Muscle layer of colon (tissue), 2 donors: ENCODE results near the gene HMGA1.
"Not testable (repeated sequence)": the region's sequence is repeated elsewhere in the genome, so short reads cannot be mapped to it uniquely, and the experiment has no call there.

Experiments
- H3K27ac ChIP-seq: one replicate; pipeline ENCODE4 v1.7.0; 2013; ENCODE audit warnings: low read depth, mild to moderate bottlenecking, low read length, moderate library complexity
- H3K27me3 ChIP-seq, 2 donors: one replicate each; pipeline ENCODE4 v1.7.0; 2013; ENCODE audit warnings: low read length in 2 of 2, mild to moderate bottlenecking in 2 of 2; ENCODE audit not compliant: insufficient read depth in 2 of 2, control insufficient read depth in 1 of 2
- H3K36me3 ChIP-seq: one replicate; pipeline ENCODE4 v1.7.0; 2013; ENCODE audit warnings: mild to moderate bottlenecking, low read length; ENCODE audit not compliant: insufficient read depth
- H3K4me1 ChIP-seq: one replicate; pipeline ENCODE4 v1.7.0; 2013; ENCODE audit warnings: mild to moderate bottlenecking, low read length; ENCODE audit not compliant: insufficient read depth
- H3K4me3 ChIP-seq, 2 donors: one replicate each; pipeline ENCODE4 v1.7.0; 2013; ENCODE audit warnings: low read length in 2 of 2, low read depth in 1 of 2, mild to moderate bottlenecking in 1 of 2, moderate library complexity in 1 of 2
- H3K9ac ChIP-seq: one replicate; pipeline ENCODE4 v1.7.0; 2013; ENCODE audit warnings: low read length
- H3K9me3 ChIP-seq: one replicate; pipeline ENCODE4 v1.7.0; 2013; ENCODE audit warnings: mild to moderate bottlenecking, low read length
- donor health status: abdominal sarcoma.
- donor health status: Adenocarcinoma of cecum.

The HMGA1 gene

DNA sequence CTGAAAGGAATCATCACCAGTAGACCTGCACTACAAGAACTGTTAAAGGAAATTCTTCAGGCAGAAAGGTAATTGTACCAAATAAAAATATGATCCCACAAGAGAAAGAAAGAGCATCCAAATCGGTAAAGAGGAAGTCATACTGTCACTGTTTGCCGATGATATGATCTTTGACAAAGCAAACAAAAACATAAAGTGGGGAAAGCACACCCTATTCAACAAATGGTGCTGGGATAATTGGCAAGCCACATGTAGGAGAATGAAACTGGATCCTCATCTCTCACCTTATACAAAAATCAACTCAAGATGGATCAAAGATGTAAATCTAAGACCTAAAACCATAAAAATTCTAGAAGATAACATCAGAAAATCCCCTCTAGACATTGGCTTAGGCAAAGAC lies 15.7 kb downstream of the HMGA1 start:
- H3K36me3 ChIP-seq, H3K27ac ChIP-seq, H3K9me3 ChIP-seq, H3K9ac ChIP-seq, H3K27me3 ChIP-seq, H3K4me3 ChIP-seq: not testable (repeated sequence)
- H3K4me1 ChIP-seq: peaks cover 11% of the 10 kb centered on the region

DNA sequence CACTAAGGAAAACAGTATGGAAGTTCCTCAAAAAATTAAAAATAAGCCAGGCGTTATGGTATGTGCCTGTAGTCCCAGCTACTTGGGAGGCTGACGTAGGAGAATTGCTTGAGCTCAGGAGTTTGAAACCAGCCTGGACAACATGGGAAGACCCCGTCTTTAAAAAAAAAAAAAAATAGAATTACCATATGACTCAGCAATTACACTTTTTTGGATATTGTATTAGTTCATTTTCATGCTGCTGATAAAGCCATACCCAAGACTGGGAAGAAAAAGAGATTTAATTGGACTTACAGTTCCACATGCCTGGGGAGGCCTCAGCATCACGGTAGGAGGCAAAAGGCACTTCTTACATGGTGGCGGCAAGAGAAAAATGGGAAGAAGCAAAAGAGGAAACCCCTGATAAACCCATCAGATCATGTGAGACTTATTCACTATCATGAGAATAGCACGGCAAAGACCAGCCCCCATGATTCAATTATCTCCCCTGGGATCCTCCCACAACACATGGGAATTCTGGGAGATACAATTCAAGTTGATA lies 22.9 kb downstream of the HMGA1 start:
- Histone ChIP-seq H3K9me3 (no peaks in the 10 kb centered on the region), H3K27ac (no peak overlapping the region), H3K4me1 (no peaks in the 10 kb centered on the region), H3K4me3 (no peak overlapping the region), H3K9ac (no peak overlapping the region), H3K36me3 (no peaks in the 10 kb centered on the region), H3K27me3 (no peaks in the 10 kb centered on the region)

DNA sequence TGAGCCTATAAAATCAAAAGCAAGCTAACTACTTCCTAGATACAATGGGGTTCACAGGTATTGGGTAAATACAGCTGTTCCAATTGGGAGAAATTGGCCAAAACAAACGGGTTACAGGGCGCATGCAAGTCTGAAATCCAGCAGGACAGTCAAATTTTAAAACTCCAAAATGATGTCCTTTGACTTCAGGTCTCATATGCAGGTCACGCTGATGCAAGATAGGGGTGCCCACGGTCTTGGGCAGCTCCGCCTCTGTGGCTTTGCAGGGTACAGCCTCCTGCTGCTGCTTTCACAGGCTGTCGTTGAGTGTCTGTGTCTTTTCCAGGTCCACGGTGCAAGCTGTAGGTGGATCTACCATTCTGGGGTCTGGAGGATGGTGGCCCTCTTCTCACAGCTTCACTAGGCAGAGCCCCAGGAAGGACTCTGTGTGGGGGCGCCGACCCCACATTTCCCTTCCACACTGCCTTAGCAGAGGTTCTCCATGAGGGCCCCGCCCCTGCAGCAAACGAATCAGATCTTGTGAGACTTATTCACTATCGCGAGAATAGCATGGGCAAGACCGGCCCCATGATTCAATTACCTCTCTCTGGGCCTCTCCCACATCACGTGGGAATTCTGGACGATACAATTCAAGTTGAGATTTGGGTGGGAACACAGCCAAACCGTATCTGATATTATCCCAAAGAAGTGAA lies 24.0 kb downstream of the HMGA1 start:
- Histone ChIP-seq H3K9ac (no peak overlapping the region), H3K9me3 (no peaks in the 10 kb centered on the region), H3K27ac (no peak overlapping the region), H3K4me3 (no peak overlapping the region), H3K27me3 (no peaks in the 10 kb centered on the region), H3K4me1 (no peaks in the 10 kb centered on the region), H3K36me3 (no peaks in the 10 kb centered on the region)

DNA sequence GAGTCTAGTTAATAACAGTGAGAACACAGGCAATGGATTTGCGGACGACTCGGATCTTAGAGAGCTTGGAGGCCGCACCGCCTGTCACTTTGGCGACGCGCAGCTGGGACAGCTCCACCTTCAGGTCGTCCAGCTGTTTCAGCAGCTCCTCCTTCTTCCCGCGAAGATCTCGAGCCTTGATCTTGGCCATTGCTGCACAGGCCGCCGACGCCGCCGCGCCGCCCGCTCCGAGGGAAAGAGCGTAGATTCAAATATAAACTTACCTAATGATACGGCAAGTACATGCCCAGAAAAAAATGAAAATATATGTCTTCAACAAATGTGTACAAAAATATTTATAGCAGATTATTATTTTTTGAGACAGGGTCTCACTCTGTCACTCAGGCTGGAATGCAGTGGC lies 26.8 kb downstream of the HMGA1 start:
- not testable (repeated sequence) for H3K4me3 ChIP-seq, H3K4me1 ChIP-seq, H3K36me3 ChIP-seq, H3K27ac ChIP-seq, H3K9ac ChIP-seq, H3K27me3 ChIP-seq, H3K9me3 ChIP-seq

DNA sequence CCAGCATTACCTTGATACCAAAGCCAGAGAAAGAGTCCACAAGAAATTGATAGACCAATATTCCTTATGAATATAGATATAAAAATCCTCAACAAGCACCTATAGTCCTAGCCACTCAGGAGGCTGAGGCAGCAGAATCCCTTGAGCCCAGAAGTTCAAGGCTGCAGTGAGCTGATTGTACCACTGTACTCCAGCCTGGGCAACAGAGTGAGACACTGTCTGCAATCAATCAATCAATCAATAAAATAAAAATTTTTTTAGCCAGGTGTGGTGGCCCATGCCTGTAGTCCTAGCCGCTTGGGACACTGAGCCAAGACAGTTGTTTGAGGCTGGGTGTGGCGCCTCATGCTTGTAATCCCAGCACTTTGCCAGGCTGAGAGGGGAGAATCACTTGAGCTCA lies 31.1 kb downstream of the HMGA1 start:
- H3K27me3 ChIP-seq: no peaks in the 10 kb centered on the region
- no peak overlapping the region for H3K9ac ChIP-seq
- no peak overlapping the region for H3K4me3 ChIP-seq
- H3K36me3 ChIP-seq: no peaks in the 10 kb centered on the region
- no peaks in the 10 kb centered on the region for H3K4me1 ChIP-seq
- no peaks in the 10 kb centered on the region for H3K9me3 ChIP-seq
- H3K27ac ChIP-seq: no peak overlapping the region

DNA sequence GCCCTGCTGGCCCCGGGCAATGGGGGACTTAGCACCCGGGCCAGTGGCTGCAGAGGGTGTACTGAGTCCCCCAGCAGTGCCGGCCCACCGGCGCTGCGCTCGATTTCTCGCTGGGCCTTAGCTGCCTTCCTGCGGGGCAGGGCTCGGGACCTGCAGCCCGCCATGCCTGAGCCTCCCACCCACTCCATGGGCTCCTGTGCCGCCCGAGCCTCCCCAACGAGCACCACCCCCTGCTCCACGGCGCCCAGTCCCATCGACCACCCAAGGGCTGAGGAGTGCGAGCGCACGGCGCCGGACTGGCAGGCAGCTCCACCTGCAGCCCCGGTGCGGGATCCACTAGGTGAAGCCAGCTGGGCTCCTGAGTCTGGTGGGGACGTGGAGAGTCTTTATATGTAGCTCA lies 32.5 kb downstream of the HMGA1 start:
- not testable (repeated sequence) for H3K27me3 ChIP-seq, H3K27ac ChIP-seq, H3K36me3 ChIP-seq, H3K4me3 ChIP-seq, H3K9me3 ChIP-seq, H3K9ac ChIP-seq, H3K4me1 ChIP-seq

DNA sequence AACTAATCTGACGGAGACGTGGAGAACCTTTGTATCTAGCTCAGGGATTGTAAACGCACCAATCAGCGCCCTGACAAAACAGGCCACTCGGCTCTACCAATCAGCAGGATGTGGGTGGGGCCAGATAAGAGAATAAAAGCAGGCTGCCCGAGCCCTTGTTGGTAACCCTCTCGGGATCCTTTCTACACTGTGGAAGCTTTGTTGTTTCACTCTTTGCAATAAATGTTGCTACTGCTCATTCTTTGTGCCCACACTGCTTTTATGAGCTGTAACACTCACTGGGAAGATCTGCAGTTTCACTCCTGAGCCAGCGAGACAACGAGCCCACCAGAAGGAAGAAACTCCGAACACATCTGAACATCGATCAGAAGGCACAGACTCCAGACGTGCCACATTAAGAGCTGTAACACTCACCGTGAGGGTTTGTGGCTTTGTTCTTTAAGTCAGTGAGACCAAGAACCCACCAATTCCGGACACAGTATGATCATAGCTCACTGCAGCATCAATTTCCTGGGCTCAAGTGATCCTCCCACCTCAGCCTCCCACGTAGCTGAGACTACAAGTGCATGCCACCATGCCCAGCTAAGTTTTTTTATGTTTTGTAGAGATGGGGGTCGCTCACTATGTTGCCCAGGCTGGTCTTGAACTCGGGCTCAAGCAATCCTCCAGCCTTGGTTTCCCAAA lies 33.1 kb downstream of the HMGA1 start:
- not testable (repeated sequence) for H3K9me3 ChIP-seq, H3K36me3 ChIP-seq

DNA sequence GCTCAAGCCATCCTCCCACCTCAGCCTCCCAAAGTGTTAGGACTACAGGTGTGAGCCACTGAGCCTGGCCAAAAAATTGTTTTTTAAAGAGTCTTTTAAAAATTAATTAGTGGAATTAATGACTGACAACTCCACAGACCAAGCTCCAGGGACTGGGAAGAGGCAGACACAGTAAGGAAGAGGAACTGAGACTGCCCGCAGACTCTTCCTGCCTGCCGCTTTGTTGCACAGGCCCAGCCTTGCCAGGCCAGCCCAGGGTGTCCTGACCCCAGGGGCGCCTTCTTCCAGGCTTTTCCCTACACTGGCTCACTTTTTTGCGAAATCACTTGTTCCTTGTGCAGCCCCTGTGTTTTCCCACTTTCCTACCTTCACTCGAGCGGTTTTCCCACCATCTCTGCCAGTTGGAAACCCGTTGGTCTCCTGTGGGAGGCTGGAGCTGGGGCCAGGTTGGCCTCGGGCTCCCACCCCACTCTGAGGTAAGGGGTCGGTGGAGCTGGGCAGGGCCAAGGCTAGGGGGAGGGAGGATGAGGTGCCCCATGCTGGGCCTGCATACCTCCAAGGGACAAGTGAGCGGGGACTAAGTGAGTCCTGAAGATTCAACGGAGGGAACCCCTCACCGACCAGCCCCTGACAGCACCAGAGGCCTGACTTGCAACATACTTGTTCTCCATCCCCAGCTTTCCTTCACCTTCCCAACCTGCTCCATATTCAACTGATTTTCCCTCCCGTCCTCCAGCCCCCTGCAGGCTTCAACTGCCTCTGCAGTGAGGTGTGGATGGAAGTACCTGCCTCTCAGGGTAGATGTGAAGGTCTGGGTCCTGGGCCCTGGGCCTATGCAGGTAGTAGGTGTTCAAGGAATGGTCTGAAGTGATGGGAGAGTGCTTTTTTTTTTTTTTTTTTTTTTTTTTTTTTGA lies 35.6 kb downstream of the HMGA1 start:
- no peaks in the 10 kb centered on the region for H3K9me3 ChIP-seq
- no peak overlapping the region for H3K9ac ChIP-seq
- H3K27ac ChIP-seq: no peak overlapping the region
- no peaks in the 10 kb centered on the region for H3K27me3 ChIP-seq
- no peaks in the 10 kb centered on the region for H3K36me3 ChIP-seq
- H3K4me1 ChIP-seq: no peaks in the 10 kb centered on the region
- no peak overlapping the region for H3K4me3 ChIP-seq

More for the DNA sequence above, 33.1 kb downstream of the HMGA1 start:
- not testable (repeated sequence) for H3K9ac ChIP-seq, H3K4me1 ChIP-seq, H3K4me3 ChIP-seq, H3K27ac ChIP-seq, H3K27me3 ChIP-seq

DNA sequence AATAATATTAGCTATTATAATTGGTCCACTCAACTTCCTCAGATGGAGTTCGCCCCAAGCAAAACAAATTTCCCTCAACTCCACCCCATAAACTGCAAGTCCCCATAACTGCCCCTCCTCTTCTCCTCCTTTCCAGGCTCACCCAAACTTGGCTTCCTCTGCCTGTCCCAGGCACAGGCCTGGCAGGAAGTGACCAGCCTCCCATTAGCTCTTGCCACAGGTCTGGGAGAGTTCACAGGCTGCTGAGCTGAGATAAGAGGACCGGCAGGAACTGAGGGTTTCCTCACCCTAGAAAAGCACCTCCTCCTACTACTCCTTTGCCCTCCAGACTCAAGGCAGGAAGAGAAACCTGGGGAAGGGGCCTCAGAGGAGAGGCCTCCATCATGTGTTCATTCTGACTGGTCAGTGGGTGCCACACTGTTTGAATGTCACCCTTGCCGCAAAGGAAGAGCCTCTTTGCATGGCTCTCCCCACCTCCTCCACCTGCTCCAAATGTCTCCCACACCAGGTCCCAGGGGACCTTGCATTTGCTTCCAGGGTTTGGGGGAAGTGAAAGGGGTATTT lies 36.7 kb downstream of the HMGA1 start:
- Histone ChIP-seq H3K4me3 (no peak overlapping the region), H3K27me3 (no peaks in the 10 kb centered on the region), H3K9me3 (no peaks in the 10 kb centered on the region), H3K36me3 (no peaks in the 10 kb centered on the region), H3K27ac (no peak overlapping the region), H3K9ac (no peak overlapping the region), H3K4me1 (no peaks in the 10 kb centered on the region)

DNA sequence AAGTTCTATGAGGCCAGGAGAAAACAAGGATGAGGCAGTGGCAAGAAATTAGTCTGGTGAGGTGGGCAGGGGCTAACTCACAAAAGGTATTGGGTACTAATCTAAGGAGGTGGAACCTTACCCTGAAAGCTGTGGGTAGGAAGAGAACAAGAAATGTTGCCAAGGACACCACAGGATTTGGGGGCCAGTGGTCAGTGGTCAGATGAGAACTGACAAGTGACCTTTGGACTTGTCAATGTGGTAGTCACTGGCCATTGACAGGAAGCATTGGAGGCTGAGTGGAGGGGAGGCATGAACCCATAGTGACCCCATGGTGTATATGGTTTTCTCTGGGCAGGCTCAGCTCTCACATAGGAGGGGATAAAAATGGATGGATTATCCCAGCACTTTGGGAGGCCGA lies 37.5 kb downstream of the HMGA1 start:
- Histone ChIP-seq H3K9me3 (no peaks in the 10 kb centered on the region), H3K36me3 (no peaks in the 10 kb centered on the region), H3K9ac (no peak overlapping the region), H3K4me1 (no peaks in the 10 kb centered on the region), H3K27me3 (no peaks in the 10 kb centered on the region), H3K4me3 (no peak overlapping the region), H3K27ac (no peak overlapping the region)

DNA sequence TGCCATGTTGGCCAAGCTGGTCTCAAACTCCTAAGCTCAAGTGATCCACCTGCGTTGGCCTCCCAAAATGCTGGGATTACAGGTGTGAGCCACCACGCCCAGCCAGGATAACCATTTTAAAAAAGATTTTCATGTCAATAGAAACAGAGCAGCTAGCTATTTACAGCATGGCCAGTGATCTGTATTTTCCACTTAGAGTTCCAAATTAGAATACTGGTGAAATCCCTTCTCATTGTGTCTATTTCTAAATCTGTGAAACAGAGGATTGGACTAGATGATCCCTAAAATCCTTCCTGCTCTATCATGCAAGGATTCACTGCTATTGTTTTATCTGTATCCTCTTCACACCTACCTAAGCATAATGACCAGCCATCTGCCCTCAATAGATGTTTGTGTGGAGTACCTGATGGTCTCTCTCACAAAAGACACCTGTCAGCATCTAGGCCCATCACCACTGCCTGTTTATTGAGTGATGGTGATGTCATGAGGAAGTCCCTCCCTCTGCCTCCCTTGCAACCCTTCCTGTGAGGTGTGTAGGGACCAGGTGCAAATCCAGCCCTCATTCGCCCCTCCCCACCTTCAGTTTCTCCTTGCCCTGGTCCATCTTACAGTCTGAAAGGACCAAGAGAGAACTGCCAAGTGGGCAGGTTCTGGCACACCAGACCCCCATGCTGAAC lies 38.6 kb downstream of the HMGA1 start:
- H3K4me3 ChIP-seq: no peak overlapping the region
- H3K36me3 ChIP-seq: peaks cover 10% of the 10 kb centered on the region
- H3K27ac ChIP-seq: no peak overlapping the region
- H3K4me1 ChIP-seq: no peaks in the 10 kb centered on the region
- no peak overlapping the region for H3K9ac ChIP-seq
- no peaks in the 10 kb centered on the region for H3K27me3 ChIP-seq
- H3K9me3 ChIP-seq: no peaks in the 10 kb centered on the region
